ENCODE data around the gene DYRK1B.

DYRK1B gene

GRCh38 chr19:39796000-39796498, 37.9 kb downstream of the DYRK1B start:
- Histone ChIP-seq H3K36me3 (ENCODE audit: control insufficient read depth in 2 of 2, insufficient read depth in 1 of 2, low read length in 2 of 2) (peaks cover 0 to 10% of the 10 kb centered on the region in 2 experiments; a peak in 1 of 3 replicates), H3K9me3 (ENCODE audit: control insufficient read depth, insufficient read depth, low read depth, low read length) (peaks cover 2% of the 10 kb centered on the region), H3K4me3 (ENCODE audit: low read depth, low read length) (no peak overlapping the region), H3K4me1 (ENCODE audit: control insufficient read depth, insufficient read depth, low read length) (no peaks in the 10 kb centered on the region), H3K27ac (ENCODE audit: extremely low read depth, low read depth, low read length) (no peak overlapping the region)
- TF ChIP-seq ZBTB17 (tag by site-specific recombination; IDR thresholded peaks at IDR 0.05), result peak; percentile 63
- peak; percentile 38; the same call in 1 of the 2 replicates for TF ChIP-seq PRDM1 (tag by site-specific recombination; IDR thresholded peaks at IDR 0.05)
- TF ChIP-seq ZNF184 (tag by site-specific recombination; IDR thresholded peaks at IDR 0.05), result no peak
- TF ChIP-seq ZNF174 (tag by site-specific recombination; IDR thresholded peaks at IDR 0.05), result peak; percentile 78; the same call in 1 of the 2 replicates
- TF ChIP-seq GLIS1 (tag by site-specific recombination; IDR thresholded peaks at IDR 0.05), result peak; percentile 28
- TF ChIP-seq ZNF600 (tag by site-specific recombination; IDR thresholded peaks at IDR 0.05), result no peak
- CTCF ChIA-PET, result interaction anchor here (0.5 to 8.8 kb wide), 7 partner anchors 12 to 385 kb away, joined by 3 to 237 read pairs (median 4); partner anchors contain the start of gene FBL
- POLR2A ChIA-PET, result interaction anchor here (0.6 kb wide), 1 partner anchor 134 kb away, joined by 3 read pairs; no protein-coding TSS in a partner anchor

- POLR2A ChIA-PET, result interaction anchor here (0.7 kb wide), 2 partner anchors 14 to 359 kb away, joined by 3 to 4 read pairs; partner anchors contain the start of gene RPS16
Measured at GRCh38 chr19:39795001-39795400, 39.0 kb downstream of the DYRK1B start.

More at GRCh38 chr19:39795001-39795400, 39.0 kb downstream of the DYRK1B start:
- Histone ChIP-seq H3K36me3 (ENCODE audit: control insufficient read depth in 2 of 2, insufficient read depth in 1 of 2, low read length in 2 of 2) (peaks cover 0 to 10% of the 10 kb centered on the region in 2 experiments; a peak in 1 of 3 replicates), H3K9me3 (ENCODE audit: control insufficient read depth, insufficient read depth, low read depth, low read length) (peaks cover 2% of the 10 kb centered on the region), H3K27ac (ENCODE audit: extremely low read depth, low read depth, low read length) (no peak overlapping the region), H3K4me1 (ENCODE audit: control insufficient read depth, insufficient read depth, low read length) (no peaks in the 10 kb centered on the region), H3K4me3 (ENCODE audit: low read depth, low read length) (no peak overlapping the region)
- TF ChIP-seq ZNF670 (tag by site-specific recombination; IDR thresholded peaks at IDR 0.05; ENCODE audit: low read depth) (no peak), IKZF3 (tag by site-specific recombination; IDR thresholded peaks at IDR 0.05) (no peak), ZNF112 (tag by site-specific recombination; IDR thresholded peaks at IDR 0.05) (no peak), PRDM10 (tag by site-specific recombination; IDR thresholded peaks at IDR 0.05) (no peak), ZNF600 (tag by site-specific recombination; IDR thresholded peaks at IDR 0.05) (no peak), ZNF530 (tag by site-specific recombination; IDR thresholded peaks at IDR 0.05; ENCODE audit: low read depth) (no peak), BCL6B (tag by site-specific recombination; IDR thresholded peaks at IDR 0.05) (no peak), EGR2 (tag by site-specific recombination; IDR thresholded peaks at IDR 0.05; ENCODE audit: low read depth) (no peak), KLF9 (tag by site-specific recombination; IDR thresholded peaks at IDR 0.05; ENCODE audit: low read depth) (no peak), TCF7L2 (IDR thresholded peaks at IDR 0.05; ENCODE audit: borderline replicate concordance, low read depth, low read length) (no peak), ZNF2 (tag by site-specific recombination; IDR thresholded peaks at IDR 0.05) (no peak), ZNF548 (tag by site-specific recombination; IDR thresholded peaks at IDR 0.05) (no peak), ZNF707 (tag by site-specific recombination; IDR thresholded peaks at IDR 0.05) (no peak), ZNF658 (tag by site-specific recombination; IDR thresholded peaks at IDR 0.05) (no peak), PRDM6 (tag by site-specific recombination; IDR thresholded peaks at IDR 0.05) (no peak), ZNF426 (tag by site-specific recombination; IDR thresholded peaks at IDR 0.05) (no peak), ZNF223 (tag by site-specific recombination; IDR thresholded peaks at IDR 0.05) (no peak), ZNF174 (tag by site-specific recombination; IDR thresholded peaks at IDR 0.05) (no peak), ZNF132 (tag by site-specific recombination; IDR thresholded peaks at IDR 0.05; ENCODE audit: borderline replicate concordance) (no peak), ZNF292 (tag by site-specific recombination; IDR thresholded peaks at IDR 0.05; ENCODE audit: borderline replicate concordance, low read depth) (no peak)
- CTCF ChIA-PET, result interaction anchor here (0.6 to 8.8 kb wide), 12 partner anchors 11 to 1434 kb away, joined by 3 to 237 read pairs (median 4); partner anchors contain the start of genes FBL and PSMC4
